ENCODE results near the gene ELOVL5.

The ELOVL5 gene

DNA sequence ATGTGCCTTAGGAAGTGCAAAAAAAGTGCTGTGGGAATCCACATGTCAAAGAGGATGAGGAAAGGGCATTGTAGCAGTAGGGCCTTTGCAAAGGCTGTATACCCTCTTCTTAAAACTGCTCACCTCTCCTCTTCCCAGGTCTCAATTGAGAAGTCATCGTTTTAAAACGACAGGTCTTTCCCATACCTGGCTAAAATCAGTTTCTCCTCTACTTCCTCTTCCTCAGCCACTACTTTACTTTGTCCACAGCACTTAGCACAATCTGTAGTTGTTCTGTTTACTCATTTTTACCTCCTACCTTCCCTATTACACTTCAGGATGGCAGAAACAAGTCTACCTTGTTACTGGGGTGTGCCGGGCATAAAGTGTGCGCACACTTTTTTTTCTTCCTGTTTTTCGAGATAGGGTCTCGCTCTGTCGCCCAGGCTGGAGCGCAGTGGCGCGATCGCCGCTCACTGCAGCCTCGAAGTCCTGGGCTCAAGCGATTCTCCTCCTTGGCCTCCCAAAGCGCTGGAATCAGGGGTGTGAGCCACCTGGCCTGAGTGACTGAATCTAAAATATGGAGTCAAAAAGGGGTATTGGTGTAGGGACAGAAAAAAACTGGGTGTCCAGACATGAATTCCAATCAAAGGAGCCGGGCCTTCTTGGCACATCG is 9.8 kb upstream of the ELOVL5 start:
- TF ChIP-seq, protein P1, sequence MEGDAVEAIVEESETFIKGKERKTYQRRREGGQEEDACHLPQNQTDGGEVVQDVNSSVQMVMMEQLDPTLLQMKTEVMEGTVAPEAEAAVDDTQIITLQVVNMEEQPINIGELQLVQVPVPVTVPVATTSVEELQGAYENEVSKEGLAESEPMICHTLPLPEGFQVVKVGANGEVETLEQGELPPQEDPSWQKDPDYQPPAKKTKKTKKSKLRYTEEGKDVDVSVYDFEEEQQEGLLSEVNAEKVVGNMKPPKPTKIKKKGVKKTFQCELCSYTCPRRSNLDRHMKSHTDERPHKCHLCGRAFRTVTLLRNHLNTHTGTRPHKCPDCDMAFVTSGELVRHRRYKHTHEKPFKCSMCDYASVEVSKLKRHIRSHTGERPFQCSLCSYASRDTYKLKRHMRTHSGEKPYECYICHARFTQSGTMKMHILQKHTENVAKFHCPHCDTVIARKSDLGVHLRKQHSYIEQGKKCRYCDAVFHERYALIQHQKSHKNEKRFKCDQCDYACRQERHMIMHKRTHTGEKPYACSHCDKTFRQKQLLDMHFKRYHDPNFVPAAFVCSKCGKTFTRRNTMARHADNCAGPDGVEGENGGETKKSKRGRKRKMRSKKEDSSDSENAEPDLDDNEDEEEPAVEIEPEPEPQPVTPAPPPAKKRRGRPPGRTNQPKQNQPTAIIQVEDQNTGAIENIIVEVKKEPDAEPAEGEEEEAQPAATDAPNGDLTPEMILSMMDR (conservative IDR thresholded peaks at IDR 0.05), result no peak
- peak overlapping the region; percentile 73 for H3K27ac ChIP-seq

DNA sequence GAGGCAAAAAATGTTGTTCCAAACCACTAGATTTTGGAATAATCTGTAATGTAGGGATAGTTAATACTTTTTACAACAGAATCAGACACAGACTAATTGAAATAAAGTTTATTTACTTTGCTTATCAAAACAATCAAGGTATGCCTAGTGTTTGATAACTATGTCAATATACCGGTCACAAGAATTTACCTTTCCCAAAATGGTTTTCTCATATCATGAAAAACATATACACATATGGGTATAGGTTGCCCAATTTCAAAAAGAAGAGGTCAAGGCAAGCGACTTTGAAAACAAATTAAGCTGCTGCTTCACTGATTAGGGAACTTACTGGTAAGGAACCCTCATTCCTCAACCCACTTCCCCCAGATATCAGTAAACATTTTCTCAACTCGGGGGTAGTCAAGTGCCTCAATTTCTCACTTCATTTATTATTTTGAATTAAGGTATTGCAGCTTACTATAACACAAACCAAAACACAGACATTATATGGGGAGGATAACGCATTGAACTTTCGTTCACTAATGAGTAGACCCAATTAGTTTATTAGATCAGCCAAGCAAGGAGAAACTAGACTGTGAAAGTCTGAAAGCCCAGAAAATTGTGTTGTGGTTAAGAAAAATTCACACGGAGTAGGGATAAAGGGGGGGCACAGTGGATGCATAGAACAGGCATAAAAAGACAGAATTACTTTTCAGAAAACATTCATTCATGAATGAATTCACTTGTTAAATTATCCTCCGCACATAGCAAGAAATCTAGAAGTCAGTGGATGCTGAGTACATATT is 9.0 kb upstream of the ELOVL5 start:
- TF ChIP-seq, protein P1 (conservative IDR thresholded peaks at IDR 0.05), result no peak
- H3K27ac ChIP-seq, result peak overlapping the region; percentile 73

DNA sequence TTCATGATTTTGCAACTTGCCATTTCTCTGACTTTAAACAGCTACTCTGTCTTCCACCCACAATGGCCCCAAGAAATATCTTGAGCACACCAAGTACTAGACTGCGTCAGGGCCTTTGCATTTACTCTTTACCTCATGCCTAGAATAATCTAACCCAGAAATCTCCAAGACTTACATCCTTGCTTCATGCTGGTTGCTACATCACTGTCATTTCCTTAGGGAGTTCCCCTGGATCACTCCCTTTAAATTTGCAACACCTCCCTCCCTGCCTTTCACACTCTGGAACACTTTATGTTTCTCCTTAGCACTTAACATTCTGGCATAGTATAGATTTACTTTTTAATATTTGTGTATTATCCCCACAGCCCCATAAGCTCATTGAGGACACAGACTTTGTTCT is 4.9 kb upstream of the ELOVL5 start:
- TF ChIP-seq, protein P1 (conservative IDR thresholded peaks at IDR 0.05), result no peak
- no peak overlapping the region for H3K27ac ChIP-seq

DNA sequence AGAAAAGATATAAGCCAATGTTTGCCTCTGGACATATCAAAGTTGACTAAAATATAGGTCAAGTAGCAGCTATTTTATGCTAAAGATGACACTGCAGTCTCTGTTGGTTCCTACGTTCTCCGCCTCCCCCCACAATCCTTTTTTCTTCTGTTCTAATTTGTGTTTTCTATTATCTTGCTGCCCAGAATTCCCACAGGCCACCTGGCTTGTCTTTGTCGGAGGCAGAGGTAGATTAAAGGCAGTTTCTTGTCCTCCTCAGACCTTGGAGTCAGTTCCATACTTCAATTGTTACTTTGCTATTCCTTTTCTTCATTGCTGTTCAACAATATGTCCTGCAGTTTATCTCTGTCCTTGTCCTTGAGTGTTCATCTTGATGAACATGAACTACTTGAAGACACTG is 3.6 kb upstream of the ELOVL5 start:
- TF ChIP-seq, protein P1 (conservative IDR thresholded peaks at IDR 0.05), result no peak
- no peak overlapping the region for H3K27ac ChIP-seq

DNA sequence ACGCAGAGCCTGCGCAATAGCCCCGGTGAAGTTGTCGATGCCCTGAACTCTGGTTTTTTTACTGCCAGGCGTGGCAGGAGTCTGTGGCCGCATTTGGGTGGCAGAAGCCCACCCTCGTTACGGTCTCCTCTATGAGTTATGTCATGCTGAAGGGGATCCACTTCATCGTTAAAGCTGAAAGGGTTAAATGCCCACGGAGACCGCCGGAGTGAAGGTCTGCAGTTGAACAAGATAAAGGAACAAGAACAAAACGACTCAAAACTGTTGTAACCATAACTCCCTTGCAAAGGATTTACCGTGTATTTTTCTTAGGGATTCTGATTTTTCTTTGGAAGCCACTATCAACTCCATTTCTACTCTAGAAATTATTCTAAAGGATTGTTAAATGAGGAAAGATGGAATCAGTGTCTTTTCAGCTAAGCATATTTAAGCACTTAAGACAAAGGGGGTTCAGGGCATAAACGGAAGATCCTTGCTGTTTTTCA is 501 bp upstream of the ELOVL5 start:
- peak overlapping the region; percentile 87 for H3K27ac ChIP-seq
- TF ChIP-seq, protein P1 (conservative IDR thresholded peaks at IDR 0.05), result no peak

DNA sequence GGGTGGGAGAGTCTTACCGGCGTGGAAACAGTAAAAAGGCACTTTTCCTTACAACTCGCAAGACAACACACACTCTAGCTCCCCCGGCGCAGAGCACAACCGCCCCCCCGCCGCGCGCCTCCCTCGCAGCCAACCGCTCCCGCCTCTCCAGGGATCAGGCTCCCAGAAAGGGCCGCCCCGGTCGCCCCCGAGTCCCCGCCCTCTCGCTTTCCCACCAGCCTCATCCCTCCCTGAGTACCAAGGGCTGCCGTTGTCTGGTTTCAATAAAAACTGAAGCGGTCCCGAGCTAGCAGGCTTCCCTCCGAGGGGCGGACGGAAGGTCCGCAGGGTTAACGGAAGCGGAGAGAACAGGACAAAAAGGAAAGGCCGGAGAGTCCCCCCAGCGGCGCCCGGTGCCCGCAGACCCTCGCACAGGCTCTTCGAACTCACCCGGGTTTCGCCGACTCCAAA is 804 bp downstream of the ELOVL5 start:
- TF ChIP-seq, protein P1 (conservative IDR thresholded peaks at IDR 0.05), result no peak
- peak overlapping the region; percentile 87 for H3K27ac ChIP-seq

DNA sequence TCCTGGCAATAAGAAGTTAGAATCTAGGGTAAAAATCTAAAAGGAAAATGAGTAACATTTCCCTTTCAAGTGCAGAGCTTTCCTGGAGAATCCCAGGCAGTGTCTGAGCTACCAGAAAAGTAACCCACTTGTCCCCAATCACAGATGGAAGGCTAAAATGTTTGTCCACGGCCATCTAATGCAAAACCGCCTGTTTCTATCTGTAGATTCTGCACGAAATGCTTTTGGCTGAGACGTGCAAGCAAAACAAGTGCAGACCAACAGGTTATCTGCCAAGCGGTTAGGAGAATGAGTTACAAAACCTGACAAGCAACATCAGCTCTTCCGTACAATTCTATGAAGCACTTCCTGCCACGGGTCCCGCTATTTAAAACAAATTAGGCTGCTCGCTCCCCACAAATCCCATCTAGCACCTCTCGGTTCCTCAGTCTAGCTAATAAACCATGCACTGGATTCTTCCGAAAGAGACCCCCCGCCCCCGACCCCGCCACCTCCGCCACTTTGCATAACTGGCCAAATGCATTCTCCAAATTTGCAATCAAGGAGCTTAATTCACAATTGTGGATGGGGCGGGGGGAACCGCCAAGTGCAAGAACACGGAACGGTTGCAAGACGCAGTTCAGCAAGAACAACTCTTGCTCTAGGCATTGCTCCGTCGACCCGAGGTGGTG is 1.4 kb downstream of the ELOVL5 start:
- TF ChIP-seq, protein P1 (conservative IDR thresholded peaks at IDR 0.05), result no peak
- peak overlapping the region; percentile 87 for H3K27ac ChIP-seq

DNA sequence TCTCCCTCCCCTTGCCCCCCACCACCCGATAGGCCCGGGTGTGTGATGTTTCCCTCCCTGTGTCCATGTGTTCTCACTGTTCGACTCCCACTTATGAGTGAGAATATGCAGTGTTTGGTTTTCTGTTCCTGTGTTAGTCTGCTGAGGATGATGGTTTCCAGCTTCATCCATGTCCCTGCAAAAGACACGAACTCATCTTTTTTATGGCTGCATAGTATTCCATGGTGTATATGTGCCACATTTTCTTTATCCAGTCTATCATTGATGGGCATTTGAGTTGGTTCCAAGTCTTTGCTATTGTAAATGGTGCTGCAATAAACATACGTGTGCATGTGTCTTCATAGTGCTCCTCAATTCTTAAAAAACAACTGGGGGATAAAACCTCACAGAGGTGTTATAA is 2.7 kb downstream of the ELOVL5 start:
- H3K27ac ChIP-seq, result peak overlapping the region; percentile 87; the same call in 1 of the 2 replicates
